ENCODE measurements around the gene NADSYN1. TPM values are rescaled to one million over a fixed set of nuclear protein-coding genes. Genes with fewer than 3 reads are reported as not detected.

The NADSYN1 gene
- total and polyA plus RNA-seq, 8 donors: 18.4 to 77.3 (median 29.4) TPM

- H3K4me3 ChIP-seq: peak overlapping the region; percentile 57 to 88 (median 78)
- 1 to 2% methylated on average over 39 to 40 of the region's 40 CpGs for WGBS, 2 donors
- FAIRE-seq: no peak
- intact Hi-C loops (cut with DNase I): no loop called here
- TF ChIP-seq, protein P1, sequence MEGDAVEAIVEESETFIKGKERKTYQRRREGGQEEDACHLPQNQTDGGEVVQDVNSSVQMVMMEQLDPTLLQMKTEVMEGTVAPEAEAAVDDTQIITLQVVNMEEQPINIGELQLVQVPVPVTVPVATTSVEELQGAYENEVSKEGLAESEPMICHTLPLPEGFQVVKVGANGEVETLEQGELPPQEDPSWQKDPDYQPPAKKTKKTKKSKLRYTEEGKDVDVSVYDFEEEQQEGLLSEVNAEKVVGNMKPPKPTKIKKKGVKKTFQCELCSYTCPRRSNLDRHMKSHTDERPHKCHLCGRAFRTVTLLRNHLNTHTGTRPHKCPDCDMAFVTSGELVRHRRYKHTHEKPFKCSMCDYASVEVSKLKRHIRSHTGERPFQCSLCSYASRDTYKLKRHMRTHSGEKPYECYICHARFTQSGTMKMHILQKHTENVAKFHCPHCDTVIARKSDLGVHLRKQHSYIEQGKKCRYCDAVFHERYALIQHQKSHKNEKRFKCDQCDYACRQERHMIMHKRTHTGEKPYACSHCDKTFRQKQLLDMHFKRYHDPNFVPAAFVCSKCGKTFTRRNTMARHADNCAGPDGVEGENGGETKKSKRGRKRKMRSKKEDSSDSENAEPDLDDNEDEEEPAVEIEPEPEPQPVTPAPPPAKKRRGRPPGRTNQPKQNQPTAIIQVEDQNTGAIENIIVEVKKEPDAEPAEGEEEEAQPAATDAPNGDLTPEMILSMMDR (IDR thresholded peaks at IDR 0.05): no peak
- ATAC-seq: peak; percentile 10 to 35 (median 28)
- H3K27me3 ChIP-seq: no peaks in the 10 kb centered on the region
- no peaks in the 10 kb centered on the region for H3K9me3 ChIP-seq
- peaks cover 0 to 6% (median 0%) of the 10 kb centered on the region in 3 donors for H3K36me3 ChIP-seq
- DNase-seq: peak in 4 of 6 donors; percentile 46 to 61 (median 53)
- H3K4me1 ChIP-seq: peaks cover 7 to 20% (median 11%) of the 10 kb centered on the region in 3 donors
- peak overlapping the region; percentile 75 to 85 (median 80) for H3K27ac ChIP-seq
Observed at GRCh38 chr11:71452199-71453036, 585 bp upstream of the NADSYN1 start.

GRCh38 chr11:71453918-71454304 lies 908 bp downstream of the NADSYN1 start:
- intact Hi-C loops (cut with DNase I): no loop called here
- no peaks in the 10 kb centered on the region for H3K9me3 ChIP-seq
- TF ChIP-seq, protein P1 (IDR thresholded peaks at IDR 0.05): no peak
- 22 to 29% methylated on average over 7 of the region's 7 CpGs for WGBS, 2 donors
- peak overlapping the region in 3 of 4 donors; percentile 57 to 88 (median 67) for H3K4me3 ChIP-seq
- H3K4me1 ChIP-seq: peaks cover 7 to 20% (median 11%) of the 10 kb centered on the region in 3 donors
- FAIRE-seq (no peak), DNase-seq (no peak), ATAC-seq (no peak)
- peaks cover 0 to 16% (median 0%) of the 10 kb centered on the region in 3 donors for H3K36me3 ChIP-seq
- no peak overlapping the region for H3K27ac ChIP-seq
- no peaks in the 10 kb centered on the region for H3K27me3 ChIP-seq

DNA sequence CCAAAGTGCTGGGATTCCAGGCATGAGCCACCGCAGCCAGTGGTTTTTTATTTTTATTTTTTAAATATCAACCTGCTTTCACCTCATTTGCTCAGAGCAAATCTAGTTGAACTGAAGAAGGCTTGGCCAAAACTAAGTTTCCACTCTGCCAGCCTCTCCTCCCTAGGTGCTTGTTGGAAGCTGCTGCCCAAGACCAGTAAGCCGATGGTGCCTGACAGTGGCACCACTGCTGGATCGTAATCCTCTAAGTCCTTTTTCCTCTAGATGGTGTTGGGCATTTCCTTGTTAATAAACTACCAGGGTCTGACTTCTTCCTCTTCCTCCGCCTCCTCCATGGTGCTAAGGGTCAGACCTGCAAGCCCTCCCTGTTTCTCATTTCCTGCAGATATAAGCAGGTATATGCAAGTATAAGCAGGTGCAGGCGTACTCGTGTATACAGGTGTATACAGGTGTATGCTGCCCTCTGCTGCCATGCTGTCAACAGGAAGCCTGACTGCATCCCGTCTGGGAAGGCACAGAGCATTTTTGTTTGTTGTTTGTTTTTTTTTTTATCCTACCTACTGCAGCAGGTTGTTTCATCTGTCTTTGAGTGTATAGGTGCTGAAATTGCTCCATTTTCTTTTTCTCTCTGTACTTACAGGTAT lies 1.6 kb downstream of the NADSYN1 start:
- WGBS, 2 donors: 55 to 69% methylated on average over 7 of the region's 7 CpGs
- TF ChIP-seq, protein P1 (IDR thresholded peaks at IDR 0.05): no peak
- no peak overlapping the region for H3K27ac ChIP-seq
- no peaks in the 10 kb centered on the region for H3K9me3 ChIP-seq
- H3K36me3 ChIP-seq: peaks cover 0 to 22% (median 0%) of the 10 kb centered on the region in 3 donors
- peak overlapping the region in 1 of 4 donors; percentile 67 for H3K4me3 ChIP-seq
- DNase-seq: peak in 1 of 6 donors; percentile 35
- ATAC-seq: no peak
- H3K27me3 ChIP-seq: no peaks in the 10 kb centered on the region
- intact Hi-C loops (cut with DNase I): no loop called here
- no peak for FAIRE-seq
- H3K4me1 ChIP-seq: peaks cover 7 to 20% (median 11%) of the 10 kb centered on the region in 3 donors

DNA sequence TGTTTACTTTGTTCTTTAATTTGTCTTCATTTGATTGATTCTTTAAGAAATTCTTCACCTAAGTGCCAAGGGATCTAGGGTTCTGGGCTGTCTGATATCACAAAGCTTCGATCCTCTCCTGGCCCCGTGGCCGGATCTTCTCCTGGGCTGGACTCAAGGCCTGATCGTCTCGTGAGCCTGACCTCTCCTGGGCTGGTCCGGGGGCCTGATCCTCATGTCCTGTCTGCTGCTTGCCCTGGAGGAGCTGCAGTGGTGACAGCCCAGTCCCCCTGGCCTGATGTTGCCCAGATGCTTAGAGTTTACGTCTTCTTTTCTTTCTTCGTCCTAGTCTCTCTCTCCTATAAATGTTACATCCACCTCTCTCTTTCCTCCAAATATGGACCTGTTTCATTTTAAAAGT lies 3.3 kb downstream of the NADSYN1 start:
- intact Hi-C loops (cut with DNase I): no loop called here
- WGBS, 2 donors: 89 to 92% methylated on average over 8 of the region's 8 CpGs
- peaks cover 0 to 10% (median 0%) of the 10 kb centered on the region in 3 donors for H3K4me1 ChIP-seq
- TF ChIP-seq, protein P1 (IDR thresholded peaks at IDR 0.05): no peak
- no peak for FAIRE-seq
- H3K27me3 ChIP-seq: no peaks in the 10 kb centered on the region
- H3K4me3 ChIP-seq: no peak overlapping the region
- no peak overlapping the region for H3K27ac ChIP-seq
- ATAC-seq: no peak
- peaks cover 0 to 38% (median 0%) of the 10 kb centered on the region in 3 donors for H3K36me3 ChIP-seq
- H3K9me3 ChIP-seq: no peaks in the 10 kb centered on the region
- DNase-seq: peak in 1 of 6 donors; percentile 40
